Activated naive CD4-positive, alpha-beta T cell treated with anti-CD3 and anti-CD28 coated beads for 36 hours (primary cell): ENCODE measurements around the gene NINJ2. TPM values are rescaled to one million over a fixed set of nuclear protein-coding genes. Genes with fewer than 3 reads are reported as not detected.
A peak's percentile ranks its signal among the peaks of the same experiment; 100 is the strongest.

Source experiments
- CTCF ChIA-PET: fragments of 350-600 bp; sonication (Branson Sonifier 250); formaldehyde crosslinking; loops from one replicate; lab custom pipeline; 2021; ENCODE audit warnings: antibody characterized with exemption; lab: Charles Lee
- DNase-seq: peaks from one replicate; pipeline ENCODE4 v3.0.0-alpha.2; 2020
- H3K27ac Mint-ChIP-seq: one replicate; pipeline ENCODE4 v1.8.0; 2021; ENCODE audit warnings: mild to moderate bottlenecking, mixed read lengths
- H3K27me3 Mint-ChIP-seq: one replicate; pipeline ENCODE4 v1.8.0; 2021; ENCODE audit warnings: low read depth, mixed read lengths
- H3K36me3 Mint-ChIP-seq: one replicate; pipeline ENCODE4 v1.8.0; 2021; ENCODE audit warnings: low read depth, mixed read lengths
- H3K4me1 Mint-ChIP-seq: one replicate; pipeline ENCODE4 v1.8.0; 2021; ENCODE audit warnings: low read depth, mixed read lengths
- H3K4me3 Mint-ChIP-seq: one replicate; pipeline ENCODE4 v1.8.0; 2021; ENCODE audit warnings: mild to moderate bottlenecking, moderate library complexity, mixed read lengths
- H3K9me3 Mint-ChIP-seq: one replicate; pipeline ENCODE4 v1.8.0; 2021; ENCODE audit warnings: mixed read lengths
- intact Hi-C: fragments of 100-400 bp; cut with micrococcal nuclease; formaldehyde crosslinking; loops from one replicate; pipeline ENCODE4 v1.15.1; 2023
- total RNA-seq, 2 experiments: library from RNA; stranded (reverse); gene quantifications; one replicate each; pipeline ENCODE4 v1.2.3, GENCODE V29; 2021

NINJ2 gene
- total RNA-seq, 2 experiments from 2014 or later = 1.8 to 2.5 TPM

GRCh38 chr12:536751-537245 lies 126.4 kb downstream of the NINJ2 start:
- DNase-seq = no peak
- CTCF ChIA-PET = interaction anchor here (0.8 to 5.6 kb wide), 5 partner anchors 8 to 82 kb away, joined by 3 to 34 read pairs (median 5); no protein-coding TSS in a partner anchor
- intact Hi-C loops = no loop called here
- Mint-ChIP-seq H3K9me3 (peaks cover 10% of the 10 kb centered on the region), H3K27me3 (no peaks in the 10 kb centered on the region), H3K4me1 (peaks cover 22% of the 10 kb centered on the region), H3K4me3 (no peak overlapping the region), H3K36me3 (peaks cover 4% of the 10 kb centered on the region), H3K27ac (no peak overlapping the region)

GRCh38 chr12:535396-535795 lies 127.8 kb downstream of the NINJ2 start:
- Mint-ChIP-seq H3K4me3 (no peak overlapping the region), H3K4me1 (peaks cover 16% of the 10 kb centered on the region), H3K27me3 (no peaks in the 10 kb centered on the region), H3K36me3 (peaks cover 4% of the 10 kb centered on the region), H3K27ac (no peak overlapping the region), H3K9me3 (peaks cover 13% of the 10 kb centered on the region)
- intact Hi-C loops = no loop called here
- DNase-seq = no peak
- CTCF ChIA-PET = interaction anchor here (1.2 to 5.6 kb wide), 2 partner anchors 12 to 80 kb away, joined by 5 to 34 read pairs; no protein-coding TSS in a partner anchor

DNA sequence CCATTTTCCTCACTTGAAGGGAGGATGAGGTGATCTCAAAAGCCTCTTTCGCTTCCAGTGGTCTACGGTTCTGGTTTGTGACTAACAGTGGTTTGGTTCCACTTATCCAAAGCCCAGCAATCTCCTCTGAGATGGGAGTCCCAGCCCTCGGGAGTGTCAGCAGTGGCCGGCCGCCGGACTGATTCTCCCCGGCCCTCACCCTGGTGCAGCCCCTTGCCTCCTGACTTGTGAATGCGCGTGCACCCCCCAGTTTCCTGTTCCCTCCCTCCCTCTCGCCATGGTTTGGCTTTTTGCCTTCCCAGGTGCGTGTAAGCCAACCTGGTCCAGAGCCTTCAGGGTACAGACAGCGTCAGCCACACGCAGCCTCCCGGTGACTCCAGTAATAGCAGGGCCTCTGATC lies 129.0 kb downstream of the NINJ2 start:
- H3K27me3 Mint-ChIP-seq = no peaks in the 10 kb centered on the region
- H3K27ac Mint-ChIP-seq = no peak overlapping the region
- DNase-seq = no peak
- peaks cover 6% of the 10 kb centered on the region for H3K4me1 Mint-ChIP-seq
- peaks cover 4% of the 10 kb centered on the region for H3K36me3 Mint-ChIP-seq
- intact Hi-C loops = no loop called here
- H3K9me3 Mint-ChIP-seq = peaks cover 13% of the 10 kb centered on the region
- CTCF ChIA-PET = interaction anchor here (1.4 to 2.3 kb wide), 2 partner anchors 73 to 82 kb away, joined by 3 to 12 read pairs; no protein-coding TSS in a partner anchor
- H3K4me3 Mint-ChIP-seq = no peak overlapping the region

DNA sequence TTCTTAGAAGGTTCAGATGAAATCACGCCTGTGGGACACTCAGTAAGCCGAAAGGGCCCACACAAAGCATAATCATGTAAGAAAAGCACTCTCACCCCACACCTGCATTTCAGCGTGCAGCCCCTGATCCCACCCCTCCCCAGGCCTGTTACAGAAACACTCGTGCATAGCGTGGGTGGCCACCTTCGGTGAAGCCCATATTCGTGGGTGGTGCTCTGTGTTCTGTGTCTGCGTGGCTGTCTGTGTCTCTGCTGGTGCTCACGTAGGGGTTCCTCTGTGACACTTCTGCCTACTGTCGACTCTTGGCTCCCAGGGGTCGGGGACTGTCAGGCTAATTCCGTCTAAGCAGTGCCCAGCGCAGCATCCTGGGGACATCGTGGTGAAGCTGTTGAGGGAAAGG lies 129.5 kb downstream of the NINJ2 start:
- intact Hi-C loops = no loop called here
- DNase-seq = no peak
- Mint-ChIP-seq H3K4me1 (peaks cover 1% of the 10 kb centered on the region), H3K27ac (no peak overlapping the region), H3K36me3 (peaks cover 4% of the 10 kb centered on the region), H3K27me3 (no peaks in the 10 kb centered on the region), H3K9me3 (peaks cover 13% of the 10 kb centered on the region), H3K4me3 (no peak overlapping the region)
- CTCF ChIA-PET = interaction anchor here (1.1 to 2.3 kb wide), 3 partner anchors 13 to 81 kb away, joined by 3 to 12 read pairs (median 4); no protein-coding TSS in a partner anchor

GRCh38 chr12:532908-533565 lies 130.2 kb downstream of the NINJ2 start:
- H3K4me3 Mint-ChIP-seq = no peak overlapping the region
- peaks cover 4% of the 10 kb centered on the region for H3K36me3 Mint-ChIP-seq
- H3K27ac Mint-ChIP-seq = no peak overlapping the region
- H3K9me3 Mint-ChIP-seq = peaks cover 13% of the 10 kb centered on the region
- H3K4me1 Mint-ChIP-seq = no peaks in the 10 kb centered on the region
- DNase-seq = no peak
- no peaks in the 10 kb centered on the region for H3K27me3 Mint-ChIP-seq
- CTCF ChIA-PET = interaction anchor here (1.1 to 2.3 kb wide), 5 partner anchors 12 to 81 kb away, joined by 3 to 12 read pairs (median 3); no protein-coding TSS in a partner anchor
- intact Hi-C loops = no loop called here

- no peaks in the 10 kb centered on the region for H3K27me3 Mint-ChIP-seq
- H3K27ac Mint-ChIP-seq = no peak overlapping the region
- no peak overlapping the region for H3K4me3 Mint-ChIP-seq
- peaks cover 4% of the 10 kb centered on the region for H3K36me3 Mint-ChIP-seq
- H3K4me1 Mint-ChIP-seq = no peaks in the 10 kb centered on the region
- CTCF ChIA-PET = interaction anchor here (1.0 to 2.3 kb wide), 4 partner anchors 12 to 80 kb away, joined by 3 to 12 read pairs (median 4); no protein-coding TSS in a partner anchor
- H3K9me3 Mint-ChIP-seq = peaks cover 13% of the 10 kb centered on the region
- intact Hi-C loops = no loop called here
- DNase-seq = no peak
Observed at GRCh38 chr12:531951-532585, 131.2 kb downstream of the NINJ2 start.

GRCh38 chr12:530821-531220 lies 132.4 kb downstream of the NINJ2 start:
- intact Hi-C loops = no loop called here
- Mint-ChIP-seq H3K4me1 (no peaks in the 10 kb centered on the region), H3K27me3 (no peaks in the 10 kb centered on the region), H3K36me3 (peaks cover 4% of the 10 kb centered on the region), H3K9me3 (peaks cover 13% of the 10 kb centered on the region), H3K4me3 (no peak overlapping the region), H3K27ac (no peak overlapping the region)
- CTCF ChIA-PET = interaction anchor here (0.7 to 1.0 kb wide), 3 partner anchors 11 to 77 kb away, joined by 3 to 5 read pairs (median 4); no protein-coding TSS in a partner anchor
- no peak for DNase-seq

DNA sequence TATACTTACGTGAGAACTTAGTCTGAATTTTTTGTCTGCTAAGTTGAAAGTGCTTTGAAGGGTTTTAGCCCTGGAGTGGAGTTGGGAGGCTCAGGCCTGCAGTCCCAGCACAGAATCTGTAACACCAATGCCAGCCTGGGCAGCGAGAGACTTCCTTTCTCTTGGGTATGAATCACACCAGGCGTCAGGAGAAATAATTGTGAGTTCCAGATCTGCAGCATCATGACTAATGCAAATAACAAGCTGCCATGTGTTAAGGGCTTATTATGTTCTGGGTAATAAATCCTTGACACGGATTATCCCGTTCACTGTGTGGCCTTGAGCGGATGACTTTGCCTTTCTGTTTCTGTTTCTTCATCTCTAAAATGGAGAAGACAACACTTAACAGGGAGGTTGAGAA lies 132.9 kb downstream of the NINJ2 start:
- no peak for DNase-seq
- intact Hi-C loops = no loop called here
- CTCF ChIA-PET = interaction anchor here (0.6 to 0.9 kb wide), 2 partner anchors 17 to 78 kb away, joined by 3 to 5 read pairs; no protein-coding TSS in a partner anchor
- Mint-ChIP-seq H3K4me3 (no peak overlapping the region), H3K9me3 (peaks cover 13% of the 10 kb centered on the region), H3K4me1 (no peaks in the 10 kb centered on the region), H3K36me3 (peaks cover 4% of the 10 kb centered on the region), H3K27ac (no peak overlapping the region), H3K27me3 (no peaks in the 10 kb centered on the region)

DNA sequence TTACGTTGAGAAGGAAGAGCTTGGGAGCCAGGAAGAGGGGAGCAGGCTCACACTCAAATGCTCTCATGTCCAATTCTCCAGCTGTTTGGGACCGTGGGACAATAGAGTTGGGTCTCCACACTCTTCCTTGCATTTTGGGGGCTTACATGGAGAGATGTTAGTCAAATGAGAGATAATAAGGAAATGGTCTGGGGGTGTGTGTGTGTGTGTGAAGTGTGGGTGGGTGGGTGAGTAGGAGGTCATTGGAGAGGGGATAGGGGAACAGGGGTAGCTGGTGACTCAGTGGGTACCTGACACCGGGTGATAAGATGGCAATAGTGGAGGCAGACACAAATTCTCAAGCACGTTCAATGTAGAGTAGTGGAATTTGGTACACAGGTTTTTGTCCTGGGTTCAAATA lies 135.5 kb downstream of the NINJ2 start:
- H3K27me3 Mint-ChIP-seq = no peaks in the 10 kb centered on the region
- intact Hi-C loops = no loop called here
- CTCF ChIA-PET = interaction anchor here (2.4 kb wide), 1 partner anchor 20 kb away, joined by 7 read pairs; no protein-coding TSS in a partner anchor
- H3K36me3 Mint-ChIP-seq = peaks cover 4% of the 10 kb centered on the region
- no peaks in the 10 kb centered on the region for H3K4me1 Mint-ChIP-seq
- H3K9me3 Mint-ChIP-seq = peaks cover 11% of the 10 kb centered on the region
- no peak overlapping the region for H3K27ac Mint-ChIP-seq
- H3K4me3 Mint-ChIP-seq = no peak overlapping the region
- no peak for DNase-seq

DNA sequence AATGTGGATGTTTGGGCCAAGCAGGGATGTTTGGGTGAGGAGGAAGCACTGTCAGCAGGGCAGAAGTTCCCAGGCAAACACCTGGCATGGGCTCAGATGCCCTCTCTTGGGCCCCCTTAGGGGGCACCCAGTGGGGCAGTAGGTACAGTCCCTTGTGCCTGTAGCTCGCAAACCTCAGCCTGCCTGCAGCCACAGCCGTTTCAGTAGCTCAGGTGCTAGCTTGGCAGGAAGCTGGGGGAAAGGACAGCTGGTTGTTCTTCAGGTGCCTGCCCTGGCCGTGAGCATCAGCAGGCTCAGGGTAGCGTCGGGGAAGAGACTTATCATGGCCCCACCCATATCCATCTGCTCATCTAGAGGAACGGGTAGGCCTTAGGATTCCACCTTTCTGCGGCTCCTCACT lies 136.0 kb downstream of the NINJ2 start:
- Mint-ChIP-seq H3K36me3 (peaks cover 2% of the 10 kb centered on the region), H3K4me3 (no peak overlapping the region), H3K9me3 (peaks cover 6% of the 10 kb centered on the region), H3K27ac (no peak overlapping the region), H3K4me1 (no peaks in the 10 kb centered on the region), H3K27me3 (no peaks in the 10 kb centered on the region)
- CTCF ChIA-PET = interaction anchor here (0.6 to 2.4 kb wide), 2 partner anchors 20 to 117 kb away, joined by 4 to 7 read pairs; no protein-coding TSS in a partner anchor
- intact Hi-C loops = no loop called here
- DNase-seq = no peak

DNA sequence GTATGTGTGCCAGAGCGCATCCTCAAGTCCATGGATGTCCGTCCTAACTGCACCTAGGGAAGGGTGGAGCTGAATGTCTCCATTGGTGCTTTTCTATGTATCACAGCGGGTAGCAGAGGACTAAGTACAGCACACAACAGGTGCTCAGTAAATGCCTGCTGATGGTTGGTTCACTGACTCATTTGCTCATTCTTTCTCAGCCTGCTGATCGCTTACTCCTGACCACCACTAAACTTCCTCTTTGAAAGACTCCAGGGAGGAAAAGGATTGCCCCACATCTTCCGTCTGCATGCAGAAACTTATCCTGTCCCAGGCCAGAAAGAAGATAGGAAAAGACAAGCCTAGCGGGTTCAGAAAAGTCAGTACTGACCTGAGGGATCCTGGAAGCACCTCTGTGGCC lies 137.2 kb downstream of the NINJ2 start:
- peaks cover 3% of the 10 kb centered on the region for H3K9me3 Mint-ChIP-seq
- H3K4me3 Mint-ChIP-seq = no peak overlapping the region
- intact Hi-C loops = no loop called here
- CTCF ChIA-PET = no interaction called here
- H3K4me1 Mint-ChIP-seq = no peaks in the 10 kb centered on the region
- no peak overlapping the region for H3K27ac Mint-ChIP-seq
- no peaks in the 10 kb centered on the region for H3K27me3 Mint-ChIP-seq
- no peak for DNase-seq
- H3K36me3 Mint-ChIP-seq = no peaks in the 10 kb centered on the region

- CTCF ChIA-PET = no interaction called here
- Mint-ChIP-seq H3K27ac (peak overlapping the region; percentile 5), H3K4me1 (no peaks in the 10 kb centered on the region), H3K27me3 (no peaks in the 10 kb centered on the region), H3K36me3 (no peaks in the 10 kb centered on the region), H3K4me3 (no peak overlapping the region), H3K9me3 (no peaks in the 10 kb centered on the region)
- intact Hi-C loops = no loop called here
- no peak for DNase-seq
Observed at GRCh38 chr12:524167-524951, 138.9 kb downstream of the NINJ2 start.
